ENCODE results near the gene PIAS3.

The PIAS3 gene

GRCh38 chr1:145805057-145805456 lies 53.8 kb downstream of the PIAS3 start:
- DNase-seq (ENCODE audit: low read depth) = peak; percentile 31
- TF ChIP-seq CTCF (IDR thresholded peaks at IDR 0.05; ENCODE audit: insufficient read depth, low read depth, low read length, missing control alignments) = no peak
- H3K4me3 ChIP-seq (ENCODE audit: low read length) = no peak overlapping the region

DNA sequence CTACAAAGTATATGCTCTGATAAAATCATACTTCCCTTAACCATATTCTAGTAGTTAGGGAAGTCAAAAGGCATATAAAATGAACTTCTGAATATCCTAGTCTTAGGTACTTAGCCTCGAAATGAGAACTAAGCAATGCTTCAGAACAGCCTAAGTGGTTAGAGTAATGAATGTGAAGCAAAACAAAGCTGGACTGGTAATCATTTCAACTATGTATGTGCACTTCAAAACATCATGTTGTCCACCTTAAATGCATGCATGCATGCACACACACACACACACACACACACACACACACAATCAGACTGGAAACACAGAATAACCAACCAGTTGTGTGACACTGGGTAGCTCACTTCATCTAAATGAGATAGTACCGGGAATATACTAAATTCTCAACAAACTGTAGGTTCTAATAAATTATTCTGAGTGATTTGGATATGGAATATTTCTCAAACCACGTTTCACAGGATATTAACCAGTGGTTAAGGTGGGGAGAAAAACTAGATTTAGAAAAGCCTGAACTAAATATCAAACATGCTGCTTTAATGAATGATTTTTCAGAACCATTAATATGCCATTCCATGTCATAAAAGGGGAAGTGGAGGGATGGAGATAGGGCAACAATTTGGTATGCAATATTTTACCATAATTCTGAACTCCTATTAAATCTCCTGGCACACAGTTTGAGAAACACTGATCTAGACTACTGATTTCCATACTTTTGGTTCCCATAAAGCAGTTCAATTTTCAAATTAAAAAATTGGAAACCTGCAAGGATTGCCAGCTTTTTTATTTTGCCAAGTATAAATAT lies 54.4 kb downstream of the PIAS3 start:
- DNase-seq (ENCODE audit: low read depth) = no peak
- no peak for TF ChIP-seq CTCF (IDR thresholded peaks at IDR 0.05; ENCODE audit: insufficient read depth, low read depth, low read length, missing control alignments)

GRCh38 chr1:145799806-145800205 lies 59.1 kb downstream of the PIAS3 start:
- H3K4me3 ChIP-seq (ENCODE audit: low read length) = no peak overlapping the region
- DNase-seq (ENCODE audit: low read depth) = no peak
- no peak for TF ChIP-seq CTCF (IDR thresholded peaks at IDR 0.05; ENCODE audit: insufficient read depth, low read depth, low read length, missing control alignments)

More for the DNA sequence above, 54.4 kb downstream of the PIAS3 start:
- no peak overlapping the region for H3K4me3 ChIP-seq (ENCODE audit: low read length)
